CD4-positive, alpha-beta T cell (primary cell): ENCODE measurements around the gene ACTL10. TPM values are rescaled to one million over a fixed set of nuclear protein-coding genes. Genes with fewer than 3 reads are reported as not detected.

Experiments
- ATAC-seq: fragments of 200-7000 bp; cut with Tn5 transposase; one replicate; pipeline ENCODE4 v1.10.0; 2022; ENCODE audit warnings: mild to moderate bottlenecking; ENCODE audit not compliant: poor library complexity
- CTCF ChIA-PET: fragments of 350-600 bp; sonication (Branson Sonifier 250); formaldehyde crosslinking; loops from one replicate; lab custom pipeline; 2021; ENCODE audit warnings: antibody characterized with exemption, inconsistent platforms; lab: Charles Lee
- POLR2A ChIA-PET: fragments of 350-600 bp; sonication (Branson Sonifier 250); formaldehyde crosslinking; loops from one replicate; lab custom pipeline; 2021; ENCODE audit warnings: antibody characterized with exemption, inconsistent platforms; lab: Charles Lee
- DNase-seq, 14 experiments: peaks; one replicate each; pipeline ENCODE4 v3.0.0-alpha.2; 2013 to 2020; ENCODE audit warnings: mixed read lengths in 2 of 14
- H3K27ac ChIP-seq, 2 donors: one replicate each; pipeline versions ENCODE4 v1.5.1 to v1.7.0; 2013; ENCODE audit warnings: low read length in 2 of 2, low read depth in 1 of 2, mild to moderate bottlenecking in 1 of 2
- H3K27me3 ChIP-seq, 2 experiments: 1 replicate in 1 of 2; 2 replicates in 1 of 2; pipeline versions ENCODE4 v1.6.1 to v1.7.0; 2013; ENCODE audit warnings: low read length in 2 of 2, control low read depth in 1 of 2, mild to moderate bottlenecking in 1 of 2, moderate library complexity in 1 of 2; ENCODE audit not compliant: insufficient read depth in 2 of 2, control insufficient read depth in 1 of 2
- H3K36me3 ChIP-seq: one replicate; pipeline ENCODE4 v1.6.1; 2013; ENCODE audit warnings: low read length, control low read depth; ENCODE audit not compliant: insufficient read depth
- H3K4me1 ChIP-seq: one replicate; pipeline ENCODE4 v1.6.1; 2013; ENCODE audit warnings: low read length, control low read depth; ENCODE audit not compliant: insufficient read depth
- H3K4me3 ChIP-seq: one replicate; pipeline ENCODE4 v1.5.1; 2013; ENCODE audit warnings: mild to moderate bottlenecking, low read length, moderate library complexity
- H3K9me3 ChIP-seq, 2 experiments: 1 replicate in 1 of 2; 2 replicates in 1 of 2; pipeline versions ENCODE4 v1.6.1 to v1.7.0; 2013; ENCODE audit warnings: low read length in 2 of 2, mild to moderate bottlenecking in 2 of 2, control low read depth in 1 of 2, moderate library complexity in 1 of 2; ENCODE audit not compliant: control insufficient read depth in 1 of 2, insufficient read depth in 1 of 2
- H3K27ac Mint-ChIP-seq: one replicate; pipeline ENCODE4 v1.8.0; 2020; ENCODE audit warnings: mixed read lengths
- H3K27me3 Mint-ChIP-seq: one replicate; pipeline ENCODE4 v1.8.0; 2021; ENCODE audit warnings: mixed read lengths
- H3K36me3 Mint-ChIP-seq: one replicate; pipeline ENCODE4 v1.8.0; 2021; ENCODE audit warnings: low read depth, mixed read lengths
- H3K4me1 Mint-ChIP-seq: one replicate; pipeline ENCODE4 v1.8.0; 2021; ENCODE audit warnings: low read depth, mixed read lengths
- H3K4me3 Mint-ChIP-seq: one replicate; pipeline ENCODE4 v1.8.0; 2020; ENCODE audit warnings: mild to moderate bottlenecking, mixed read lengths
- H3K9me3 Mint-ChIP-seq: one replicate; pipeline ENCODE4 v1.8.0; 2020; ENCODE audit warnings: mixed read lengths
- CTCF ChIP-seq: fragments of 200-600 bp; IDR thresholded peaks from one replicate; pipeline ENCODE4 v1.8.0; 2022; ENCODE audit warnings: antibody characterized with exemption, mild to moderate bottlenecking
- intact Hi-C, 2 experiments: fragments of 100-400 bp; cut with DNase I in 1 of 2; cut with micrococcal nuclease in 1 of 2; formaldehyde crosslinking; loops; one replicate each; pipeline versions ENCODE4 v1.15.1 to v1.9.0; 2023 to 2025; cut with DNase I, micrococcal nuclease
- total RNA-seq, 174 experiments: library from RNA in 2 of 174; stranded (reverse) in 2 of 174; gene quantifications; one replicate each; pipeline ENCODE4 v1.2.3 and lab custom pipeline; 2021 to 2026

Gene ACTL10
- total RNA-seq, 2 experiments from 2014 or later, result 0.28 to 0.55 TPM

- Mint-ChIP-seq H3K4me3 (no peak overlapping the region), H3K9me3 (no peaks in the 10 kb centered on the region), H3K27me3 (no peaks in the 10 kb centered on the region), H3K36me3 (no peaks in the 10 kb centered on the region), H3K27ac (no peak overlapping the region), H3K4me1 (peaks cover 2% of the 10 kb centered on the region)
- ATAC-seq, result no peak
- ChIA-PET POLR2A (no interaction called here), CTCF (no interaction called here)
- Histone ChIP-seq H3K4me1 (peaks cover 6% of the 10 kb centered on the region), H3K27ac (no peak overlapping the region), H3K4me3 (no peak overlapping the region), H3K27me3 (no peaks in the 10 kb centered on the region), H3K9me3 (no peaks in the 10 kb centered on the region), H3K36me3 (no peaks in the 10 kb centered on the region)
- intact Hi-C loops, result no loop called here
- DNase-seq, result no peak
- no peak for TF ChIP-seq CTCF
Measured at GRCh38 chr20:33657704-33658095, 9.0 kb upstream of the ACTL10 start.

- TF ChIP-seq CTCF, result no peak
- ATAC-seq (no peak), DNase-seq (no peak)
- no peaks in the 10 kb centered on the region for H3K36me3 ChIP-seq
- H3K36me3 Mint-ChIP-seq, result no peaks in the 10 kb centered on the region
- peaks cover 7% of the 10 kb centered on the region for H3K4me1 Mint-ChIP-seq
- no peaks in the 10 kb centered on the region for H3K27me3 Mint-ChIP-seq
- H3K27ac Mint-ChIP-seq, result no peak overlapping the region
- no peak overlapping the region for H3K4me3 ChIP-seq
- POLR2A ChIA-PET, result no interaction called here
- no peak overlapping the region for H3K27ac ChIP-seq
- H3K9me3 Mint-ChIP-seq, result no peaks in the 10 kb centered on the region
- CTCF ChIA-PET, result no interaction called here
- no peak overlapping the region for H3K4me3 Mint-ChIP-seq
- intact Hi-C loops, result no loop called here
- H3K4me1 ChIP-seq, result peaks cover 13% of the 10 kb centered on the region
- no peaks in the 10 kb centered on the region for H3K27me3 ChIP-seq
- H3K9me3 ChIP-seq, result no peaks in the 10 kb centered on the region
Measured at GRCh38 chr20:33658510-33658909, 8.2 kb upstream of the ACTL10 start.

- peaks cover 16% of the 10 kb centered on the region for H3K4me1 ChIP-seq
- intact Hi-C loops, result no loop called here
- no peak for ATAC-seq
- no peaks in the 10 kb centered on the region for H3K27me3 ChIP-seq
- ChIA-PET CTCF (no interaction called here), POLR2A (no interaction called here)
- TF ChIP-seq CTCF, result no peak
- no peak overlapping the region for H3K4me3 ChIP-seq
- H3K27ac ChIP-seq, result no peak overlapping the region
- no peak overlapping the region for H3K4me3 Mint-ChIP-seq
- H3K36me3 Mint-ChIP-seq, result no peaks in the 10 kb centered on the region
- no peaks in the 10 kb centered on the region for H3K9me3 ChIP-seq
- peaks cover 9% of the 10 kb centered on the region for H3K4me1 Mint-ChIP-seq
- no peak for DNase-seq
- H3K36me3 ChIP-seq, result no peaks in the 10 kb centered on the region
- H3K27me3 Mint-ChIP-seq, result no peaks in the 10 kb centered on the region
- no peak overlapping the region for H3K27ac Mint-ChIP-seq
- H3K9me3 Mint-ChIP-seq, result no peaks in the 10 kb centered on the region
Measured at GRCh38 chr20:33658929-33659328, 7.8 kb upstream of the ACTL10 start.
